GM04503 (cell line): ENCODE data around the gene PYGO2.
A peak's percentile ranks its signal among the peaks of the same experiment; 100 is the strongest.

Experiments
- DNase-seq: peaks from one replicate; pipeline ENCODE4 v3.0.0-alpha.2; 2012; ENCODE audit warnings: low read depth

PYGO2 gene

DNA sequence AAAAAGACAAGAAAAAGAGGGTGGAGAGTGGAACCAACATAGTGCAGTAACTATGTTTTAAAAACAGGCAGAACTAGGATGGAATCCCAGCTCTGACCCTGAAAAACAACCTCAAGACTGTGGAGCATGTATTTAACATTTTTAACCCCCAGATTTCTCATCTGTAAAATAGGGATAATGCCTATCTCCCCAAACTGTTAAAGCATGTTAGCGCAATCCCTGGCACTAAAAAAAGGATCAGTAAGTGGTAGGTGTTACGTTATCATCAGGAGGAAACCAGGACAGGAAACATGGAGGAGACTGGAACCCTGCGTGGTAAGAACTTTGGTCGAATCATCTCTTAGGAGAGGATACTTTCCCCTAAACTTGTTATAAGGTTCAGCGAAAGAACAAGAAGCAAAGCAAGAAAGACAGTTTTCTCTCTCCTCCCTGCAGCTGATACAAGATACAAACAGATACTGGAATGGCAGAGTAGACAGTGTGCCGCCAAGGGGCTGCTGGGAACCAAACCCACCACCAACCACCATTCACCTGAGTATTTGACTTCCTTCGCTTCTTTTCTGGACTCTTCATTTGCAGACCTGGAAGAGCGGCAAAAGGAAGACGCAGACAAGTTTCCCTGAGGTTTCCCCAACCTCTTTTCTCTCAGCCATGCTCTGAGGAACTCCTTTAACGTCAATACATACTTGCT lies 991 bp downstream of the PYGO2 start:
- DNase-seq, result no peak

DNA sequence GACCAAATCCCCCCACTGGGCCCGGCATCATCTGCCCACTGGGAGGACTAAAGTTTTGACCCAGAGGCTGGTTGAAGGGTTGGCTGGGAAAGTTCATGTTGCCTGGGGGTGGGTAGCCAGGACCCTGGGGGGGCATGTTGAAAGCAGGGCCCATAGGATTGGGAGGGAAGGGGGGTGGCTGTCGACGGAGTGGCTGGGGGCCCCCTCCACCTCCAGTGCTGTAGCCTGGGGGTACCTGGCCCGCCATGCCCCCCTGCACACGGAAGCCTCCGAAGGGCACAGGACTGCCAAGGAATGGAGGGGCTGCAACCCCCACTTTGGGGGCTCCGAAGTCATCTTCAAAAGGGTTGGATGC lies 2.2 kb downstream of the PYGO2 start:
- no peak for DNase-seq

DNA sequence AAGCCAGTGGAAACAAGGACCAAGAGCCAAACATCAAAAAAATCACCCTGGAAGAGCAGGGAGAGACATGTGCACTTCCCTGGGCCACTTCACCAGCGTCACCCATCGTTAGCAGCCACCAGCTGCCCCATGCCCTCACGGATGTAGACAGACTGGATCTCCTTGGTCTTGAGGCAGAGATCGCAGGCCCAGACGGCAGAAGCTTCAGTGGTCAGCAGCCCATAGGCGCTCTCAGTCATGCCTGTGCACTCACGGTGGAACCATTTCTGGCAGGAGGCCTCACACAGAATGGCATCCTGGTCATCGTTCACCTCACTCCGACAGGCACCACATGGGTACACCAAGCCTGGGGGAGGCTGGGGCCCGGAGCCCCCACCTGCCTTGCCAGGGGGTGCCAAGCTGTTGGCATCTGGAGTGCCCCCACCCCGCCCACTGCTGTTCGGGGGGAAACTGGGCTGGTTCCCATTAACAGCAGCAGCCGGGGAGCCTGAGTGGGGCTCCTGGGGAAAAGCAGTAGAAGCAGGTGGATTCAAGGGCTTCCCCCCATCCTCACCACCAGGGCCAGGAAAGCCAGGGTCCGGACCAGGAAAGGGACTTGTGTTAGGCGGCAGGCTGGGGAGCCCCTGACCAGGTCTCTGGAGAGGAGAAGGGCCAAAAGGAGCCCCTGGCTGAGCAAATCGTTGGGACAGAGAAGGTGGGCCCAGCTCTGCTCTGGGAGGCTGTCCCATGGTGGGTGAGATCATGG lies 2.7 kb downstream of the PYGO2 start:
- no peak for DNase-seq

DNA sequence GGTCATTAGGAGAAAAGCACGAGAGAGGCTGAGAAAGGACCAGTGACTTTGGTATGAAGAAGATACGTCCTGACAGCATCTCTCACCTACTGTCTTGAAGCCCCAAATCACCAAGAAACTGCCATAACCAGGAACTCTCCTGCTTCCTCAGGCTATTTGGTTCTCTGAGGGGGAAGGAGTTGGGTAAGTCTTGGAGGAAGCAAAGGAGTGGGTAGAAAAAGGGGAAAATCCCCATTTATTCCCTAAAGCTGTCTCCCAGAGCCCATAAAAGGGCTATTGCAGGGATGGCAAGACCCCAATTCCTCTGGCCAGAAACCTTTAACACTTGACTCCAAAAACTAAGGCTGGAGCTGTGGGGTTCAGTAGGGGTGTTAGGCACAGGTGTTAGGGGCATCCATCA lies 3.5 kb downstream of the PYGO2 start:
- no peak for DNase-seq

DNA sequence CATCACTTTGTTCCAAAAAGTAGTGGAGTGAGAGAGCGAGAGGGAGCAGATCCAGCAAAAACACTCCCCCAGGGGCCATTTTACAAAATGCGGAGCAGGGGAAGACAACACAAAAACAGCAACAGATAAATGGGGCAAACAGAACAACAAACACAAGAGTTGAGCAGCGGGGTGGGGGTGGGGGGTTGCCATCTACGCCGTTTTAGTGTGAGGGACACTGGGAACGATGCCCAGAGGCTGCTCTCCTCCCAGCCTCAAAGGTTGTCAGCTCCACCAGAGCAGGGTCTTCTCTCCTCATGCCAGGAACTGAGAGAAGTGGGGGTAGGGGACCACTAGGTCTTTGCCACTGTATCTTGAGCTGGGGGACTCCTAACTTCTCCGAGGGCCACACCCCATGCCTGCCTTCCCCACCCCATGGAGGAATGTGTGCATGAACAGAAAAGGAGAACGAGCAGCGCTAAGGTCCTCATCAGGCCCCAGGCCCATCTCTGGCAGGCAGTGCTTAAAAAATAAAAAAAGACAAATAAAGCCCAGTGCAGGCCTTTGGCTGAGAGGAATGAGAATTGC lies 4.4 kb downstream of the PYGO2 start:
- DNase-seq, result no peak

GRCh38 chr1:154956544-154956941 lies 5.0 kb downstream of the PYGO2 start:
- no peak for DNase-seq

GRCh38 chr1:154955718-154956543 lies 5.7 kb downstream of the PYGO2 start, which contains the start of gene PBXIP1:
PBXIP1 (minus strand) TSS chr1:154956099; CDS start chr1:154953721, 2,378 bp downstream.
- DNase-seq, result peak; percentile 77

- DNase-seq, result peak; percentile 47
Observed at GRCh38 chr1:154955039-154955717, 6.4 kb downstream of the PYGO2 start.

GRCh38 chr1:154954541-154954940 lies 7.0 kb downstream of the PYGO2 start:
- DNase-seq, result no peak

DNA sequence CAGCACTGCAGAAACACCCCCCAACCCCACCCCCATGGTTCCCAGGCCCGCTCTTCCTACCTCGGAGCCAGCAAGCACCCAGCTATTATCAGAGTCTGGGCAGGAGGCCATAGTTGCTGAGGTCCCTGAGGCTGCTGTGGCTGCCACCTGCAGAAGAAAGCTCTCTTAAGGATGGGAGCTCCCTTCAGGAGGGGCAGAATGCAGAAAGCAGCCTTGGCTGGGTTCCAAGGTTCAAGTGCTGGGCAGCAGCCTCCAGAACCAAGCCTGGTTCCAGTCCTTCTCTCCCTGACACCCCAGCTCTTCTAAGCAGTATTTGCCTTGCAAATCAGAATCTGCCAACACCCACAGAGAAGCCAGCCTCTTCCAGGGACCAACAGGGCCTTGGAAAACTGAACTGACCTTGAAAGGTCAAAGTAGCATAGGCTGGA lies 8.0 kb downstream of the PYGO2 start:
- DNase-seq, result no peak

GRCh38 chr1:154952664-154953063 lies 8.9 kb downstream of the PYGO2 start:
- no peak for DNase-seq

DNA sequence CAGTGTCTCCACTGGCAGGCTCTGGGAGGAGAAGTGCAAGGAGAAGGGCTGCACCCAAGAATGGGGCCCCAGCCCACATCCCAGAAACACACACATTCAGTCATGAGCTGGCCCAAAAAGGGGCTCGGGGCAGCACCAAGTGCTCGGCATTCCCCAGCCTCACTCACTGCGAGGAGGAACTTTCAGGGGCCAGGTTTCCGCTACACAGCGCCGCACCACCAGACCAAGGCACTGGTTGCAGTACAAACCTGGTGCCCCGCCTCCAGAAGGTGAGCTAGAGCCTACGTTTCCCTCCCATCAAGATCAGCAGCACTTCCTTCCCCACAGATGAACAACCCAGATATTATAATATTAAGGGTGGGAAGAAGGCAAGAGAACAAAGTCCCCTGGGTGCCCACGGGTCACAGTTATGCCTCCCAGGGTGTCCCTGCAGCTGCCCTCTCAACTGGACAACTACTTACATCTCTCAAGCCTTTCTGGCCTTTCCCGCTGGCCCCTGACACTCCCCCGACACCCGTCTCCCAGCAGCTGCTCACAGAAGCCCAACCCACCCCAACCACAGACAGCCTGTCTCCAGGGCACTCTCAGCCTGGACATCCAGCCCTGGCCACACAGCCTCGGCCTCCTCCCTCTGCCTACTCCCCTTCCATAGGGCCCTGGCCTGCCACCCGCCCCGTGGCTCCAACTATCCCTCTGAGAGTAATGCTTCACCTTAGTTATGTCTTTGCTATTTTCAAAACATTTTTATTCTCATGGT lies 9.5 kb downstream of the PYGO2 start:
- no peak for DNase-seq

GRCh38 chr1:154948079-154948478 lies 13.5 kb downstream of the PYGO2 start:
- DNase-seq, result no peak

DNA sequence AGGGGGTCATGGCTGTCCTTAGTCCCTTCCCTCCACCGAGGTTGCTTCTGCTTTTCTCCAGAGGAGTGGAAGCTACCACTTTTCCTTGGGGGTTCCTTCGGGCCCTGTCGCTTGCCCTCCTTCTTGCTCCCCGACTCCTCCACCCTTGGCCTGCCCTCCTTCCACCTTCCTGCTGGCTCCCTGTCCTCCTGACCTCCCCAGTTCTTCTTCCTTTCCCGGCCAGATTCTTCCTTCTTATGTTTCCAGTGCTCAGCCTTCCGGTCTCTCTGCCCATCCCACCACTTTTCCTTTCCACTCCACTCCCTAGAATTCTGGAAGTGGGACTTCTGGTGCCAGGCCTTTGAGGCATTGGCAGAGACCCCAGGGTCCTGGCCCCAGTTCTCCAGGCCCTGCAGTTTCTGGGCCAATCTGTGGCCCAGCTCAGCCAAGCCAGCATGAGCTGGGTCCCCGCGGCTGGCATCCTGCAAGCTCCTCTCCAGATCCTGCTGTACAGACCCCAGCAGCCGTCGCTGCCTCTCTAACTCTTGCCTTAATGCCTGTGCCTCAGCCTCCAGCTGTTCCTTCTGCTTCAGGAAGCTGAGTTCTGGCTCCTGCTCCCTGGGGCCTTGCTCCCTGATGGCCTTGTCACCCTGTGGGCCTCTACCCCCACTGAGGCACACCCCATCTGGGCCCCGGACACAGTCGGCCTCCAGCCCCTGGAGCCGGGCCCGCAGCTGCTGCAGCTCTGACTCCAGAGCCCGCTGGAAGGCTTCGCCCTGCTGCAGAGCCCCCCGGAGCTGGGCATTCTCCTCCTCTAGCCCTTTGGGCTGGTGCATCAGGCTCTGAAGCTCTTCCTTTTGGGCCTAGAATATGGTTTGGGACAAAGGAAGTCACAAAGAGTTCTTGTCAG lies 15.4 kb downstream of the PYGO2 start:
- DNase-seq, result no peak

DNA sequence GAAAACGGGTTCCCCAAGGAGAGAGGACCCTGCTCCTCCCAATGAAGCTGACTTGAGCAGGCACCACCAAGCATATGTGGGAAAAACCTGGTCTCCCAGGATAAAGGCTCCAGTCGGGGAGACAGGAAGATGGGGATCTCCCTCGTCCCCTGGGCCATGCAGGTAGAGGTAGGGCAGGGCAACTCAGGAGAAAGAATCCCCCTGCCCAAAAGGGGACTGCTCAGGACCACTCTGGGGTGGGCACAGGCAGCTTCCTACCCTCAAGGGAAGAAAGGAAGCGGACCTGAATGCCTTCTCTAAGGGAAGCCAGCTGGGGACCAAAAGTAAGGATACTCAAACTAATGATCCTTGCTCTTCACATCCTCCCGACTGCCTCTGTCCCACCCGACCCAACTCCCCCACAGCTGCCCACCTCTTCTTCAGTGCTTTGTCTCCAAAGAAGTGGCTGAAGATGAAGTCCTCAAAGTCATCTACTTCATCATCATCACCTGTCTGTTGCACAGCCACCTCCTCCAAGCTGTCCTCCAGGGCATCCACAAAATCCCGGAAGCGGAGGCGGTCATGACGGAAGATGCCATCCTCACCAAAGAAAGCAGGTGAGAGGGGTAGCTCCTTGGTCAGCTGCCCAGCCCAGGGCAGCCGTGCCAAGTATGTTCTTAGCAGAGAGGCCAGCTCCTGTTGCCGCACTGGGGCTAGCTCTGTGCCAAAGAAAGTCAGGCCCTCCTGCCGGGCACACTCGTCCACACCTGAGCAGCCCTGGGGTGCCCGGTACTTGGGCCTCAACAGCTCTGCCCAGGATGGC lies 16.2 kb downstream of the PYGO2 start:
- DNase-seq, result no peak

DNA sequence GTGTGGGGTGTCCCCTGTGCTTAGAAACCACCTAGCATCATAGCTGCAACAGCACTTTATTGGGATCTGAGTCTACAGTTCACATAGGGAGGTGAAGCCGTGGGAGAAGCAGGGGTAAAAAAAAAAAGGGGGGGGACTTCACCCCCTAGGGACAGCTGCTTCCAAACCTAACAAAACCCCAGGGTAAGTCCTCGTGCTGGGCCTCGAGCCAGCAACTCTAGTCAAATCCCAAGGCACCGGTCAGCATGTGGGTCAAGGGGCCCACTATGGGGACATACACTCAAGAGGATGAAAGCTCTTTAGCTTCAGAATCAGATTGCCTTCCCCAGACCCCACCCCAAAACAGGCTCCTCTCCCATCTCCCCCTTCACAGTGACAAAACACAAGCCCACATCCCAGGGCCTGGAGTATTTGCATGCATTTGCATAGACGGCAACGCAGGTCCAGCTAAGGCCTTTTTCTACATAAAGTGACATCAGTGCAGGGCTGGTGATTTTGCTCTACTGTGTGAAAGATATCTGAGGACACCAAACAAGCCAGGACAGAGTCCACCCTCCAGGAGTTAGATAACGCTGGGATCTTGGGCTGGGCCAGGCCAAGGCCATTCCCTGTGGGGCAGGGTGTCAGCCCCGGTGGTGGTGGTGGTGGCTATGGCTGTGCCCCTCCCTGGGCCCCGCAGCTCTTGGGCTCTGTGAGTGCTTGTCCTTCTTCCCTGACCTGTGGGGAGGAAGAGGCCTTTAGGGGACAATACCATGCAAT lies 17.0 kb downstream of the PYGO2 start:
- no peak for DNase-seq

DNA sequence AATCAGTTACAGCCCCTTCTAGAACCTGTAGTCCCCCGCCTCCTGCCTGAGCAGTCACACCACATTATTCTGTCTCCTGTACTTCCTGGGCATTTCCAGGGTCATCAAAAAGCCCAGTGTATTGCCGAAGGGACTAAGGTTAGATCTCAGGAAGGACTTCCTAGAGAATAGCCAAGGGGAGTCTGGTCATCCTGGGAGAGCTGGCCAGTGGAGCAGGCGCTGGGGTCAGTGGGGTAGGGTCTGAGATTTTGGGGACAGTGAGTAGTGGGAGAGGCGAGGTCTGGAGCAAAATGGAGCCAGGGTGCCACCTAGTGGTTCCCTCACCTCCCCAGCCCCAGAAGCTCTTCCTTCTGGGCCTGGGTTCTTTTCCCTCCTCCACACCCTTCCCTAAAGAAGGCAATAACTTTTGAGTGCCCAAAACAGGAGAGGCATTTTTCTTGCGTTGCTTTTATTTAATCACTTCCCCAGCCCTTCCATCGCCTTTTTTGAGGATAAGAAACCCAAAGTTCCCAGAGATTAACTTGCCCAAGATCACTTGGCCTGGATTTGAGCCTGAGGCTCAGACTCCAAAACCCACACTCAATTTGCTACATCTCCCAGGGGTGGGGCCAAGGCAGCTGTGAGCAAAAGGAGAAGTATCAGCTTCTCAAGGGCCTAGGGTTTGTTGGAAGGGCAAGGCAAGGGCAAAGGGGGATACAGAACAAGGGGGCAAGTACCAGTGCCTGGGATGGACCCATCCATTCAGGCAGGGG lies 17.8 kb downstream of the PYGO2 start:
- DNase-seq, result no peak
